Right lobe of liver (tissue), 6 donors: ENCODE measurements around the gene CAND2. TPM values are rescaled to one million over a fixed set of nuclear protein-coding genes. Genes with fewer than 3 reads are reported as not detected.

Source experiments
- ATAC-seq, 4 donors: fragments of 200-7000 bp; cut with Tn5 transposase; one replicate each; pipeline ENCODE4 v1.9.1; 2020; ENCODE audit warnings: mild to moderate bottlenecking in 4 of 4, moderate library complexity in 4 of 4
- DNase-seq, 3 donors: peaks; one replicate each; pipeline ENCODE4 v3.0.0-alpha.2; 2020
- H3K27ac ChIP-seq, 3 donors: fragments of 200-600 bp; one replicate each; pipeline ENCODE4 v1.8.0; 2022
- H3K27me3 ChIP-seq, 2 donors: fragments of 200-600 bp; one replicate each; pipeline ENCODE4 v1.8.0; 2022
- H3K36me3 ChIP-seq, 4 donors: fragments of 200-600 bp; sonication (generic) in 1 of 4; one replicate each; pipeline versions ENCODE4 v1.5.1 to v1.8.0; 2017 to 2022; ENCODE audit warnings: control low read depth in 1 of 4
- H3K4me1 ChIP-seq, 4 donors: fragments of 200-600 bp; sonication (generic) in 1 of 4; one replicate each; pipeline versions ENCODE4 v1.5.1 to v1.8.0; 2017 to 2022; ENCODE audit warnings: control low read depth in 1 of 4
- H3K4me3 ChIP-seq, 3 donors: fragments of 200-600 bp; one replicate each; pipeline ENCODE4 v1.8.0; 2022
- H3K9me3 ChIP-seq, 4 donors: fragments of 200-600 bp; sonication (generic) in 1 of 4; one replicate each; pipeline versions ENCODE4 v1.5.1 to v1.8.0; 2017 to 2022; ENCODE audit warnings: control low read depth in 1 of 4
- CTCF ChIP-seq, 4 donors: fragments of 200-600 bp in 3 of 4; fragments of 450-650 bp in 1 of 4; IDR thresholded peaks; one replicate each; pipeline versions ENCODE4 v1.5.1 to v1.8.0; 2016 to 2022; ENCODE audit warnings: antibody characterized with exemption in 4 of 4, mild to moderate bottlenecking in 2 of 4
- POLR2A ChIP-seq: fragments of 450-650 bp; IDR thresholded peaks from one replicate; pipeline ENCODE4 v1.6.1; 2017; ENCODE audit warnings: antibody characterized with exemption, mild to moderate bottlenecking
- WGBS: methylation state at CpG from one replicate; pipeline ENCODE4 v1.1.6; 2018; ENCODE audit warnings: low coverage, low lambda C conversion rate; ENCODE audit not compliant: insufficient coverage; ENCODE audit errors: missing lambda C conversion rate; 5-methylcytosine and 5-hydroxymethylcytosine counted together
- intact Hi-C, 2 donors: fragments of 100-400 bp; cut with DNase I; formaldehyde crosslinking; loops; one replicate each; pipeline versions ENCODE4 v1.11.2 to v1.14.1; 2022
- total RNA-seq, 6 experiments: library from RNA; depleted of rRNA in 2 of 6; stranded (reverse); fragments of >200 nt in 2 of 6; fragmentation: NEBNext Ultra II Directional in 3 of 6; extraction: Animal tissue kit (Norgen Biotek cat#: 25700) in 3 of 6; gene quantifications; one replicate each; pipeline versions ENCODE4 v1.1.0 to v1.2.4, GENCODE V29; 2016 to 2023
- donor health status: DM: no; HTN: yes; CAD: no.
- donor health status: DM: no; HTN: no; CAD: no.
- donor health status: DM: no; HTN: no; CAD: no.
- donor health status: DM: no; HTN: yes; CAD: no.
- donor health status: DM: no; HTN: yes; CAD: no.

CAND2 gene
- total RNA-seq, 6 experiments from 2014 or later: 0.61 to 4.4 (median 0.77) TPM

GRCh38 chr3:12807066-12807465, 10.6 kb downstream of the CAND2 start:
- H3K9me3 ChIP-seq: no peaks in the 10 kb centered on the region
- ATAC-seq: no peak
- 90% methylated on average over 2 of the region's 9 CpGs for WGBS
- TF ChIP-seq CTCF (IDR thresholded peaks at IDR 0.05) (no peak), POLR2A (no peak)
- intact Hi-C loops: no loop called here
- H3K4me1 ChIP-seq: no peaks in the 10 kb centered on the region
- H3K27me3 ChIP-seq: no peaks in the 10 kb centered on the region
- no peak overlapping the region for H3K27ac ChIP-seq
- H3K36me3 ChIP-seq: no peaks in the 10 kb centered on the region
- no peak for DNase-seq
- H3K4me3 ChIP-seq: no peak overlapping the region

- H3K4me1 ChIP-seq: no peaks in the 10 kb centered on the region
- WGBS: 40% methylated on average over 1 of the region's 7 CpGs
- no peaks in the 10 kb centered on the region for H3K9me3 ChIP-seq
- no peak for ATAC-seq
- no peak for TF ChIP-seq CTCF (IDR thresholded peaks at IDR 0.05)
- no peak for TF ChIP-seq POLR2A
- DNase-seq: no peak
- no peaks in the 10 kb centered on the region for H3K27me3 ChIP-seq
- H3K36me3 ChIP-seq: no peaks in the 10 kb centered on the region
- H3K4me3 ChIP-seq: no peak overlapping the region
- no peak overlapping the region for H3K27ac ChIP-seq
- intact Hi-C loops: no loop called here
Measured at GRCh38 chr3:12807601-12808359, 11.3 kb downstream of the CAND2 start.

- Histone ChIP-seq H3K9me3 (no peaks in the 10 kb centered on the region), H3K4me3 (no peak overlapping the region), H3K36me3 (no peaks in the 10 kb centered on the region), H3K27ac (no peak overlapping the region), H3K27me3 (no peaks in the 10 kb centered on the region), H3K4me1 (no peaks in the 10 kb centered on the region)
- TF ChIP-seq POLR2A (no peak), CTCF (IDR thresholded peaks at IDR 0.05) (no peak)
- intact Hi-C loops: no loop called here
- DNase-seq (no peak), ATAC-seq (no peak)
- WGBS: 72% methylated on average over 2 of the region's 2 CpGs
Measured at GRCh38 chr3:12808587-12808986, 12.1 kb downstream of the CAND2 start.

- Histone ChIP-seq H3K36me3 (no peaks in the 10 kb centered on the region), H3K27ac (no peak overlapping the region), H3K27me3 (no peaks in the 10 kb centered on the region), H3K4me1 (no peaks in the 10 kb centered on the region), H3K4me3 (no peak overlapping the region), H3K9me3 (no peaks in the 10 kb centered on the region)
- ATAC-seq (no peak), DNase-seq (no peak)
- intact Hi-C loops: no loop called here
- 71% methylated on average over 1 of the region's 3 CpGs for WGBS
- no peak for TF ChIP-seq CTCF (IDR thresholded peaks at IDR 0.05)
- TF ChIP-seq POLR2A: no peak
Measured at GRCh38 chr3:12809001-12809400, 12.5 kb downstream of the CAND2 start.
